Caki2 (cell line): ENCODE results near the gene NMU. TPM values are rescaled to one million over a fixed set of nuclear protein-coding genes. Genes with fewer than 3 reads are reported as not detected.

ENCODE experiments used
- total RNA-seq: library from RNA; depleted of rRNA; stranded (reverse); fragments of >200 nt; shearing (Covaris generic); gene quantifications from 2 replicates; pipeline ENCODE4 v1.2.3, GENCODE V29; 2014; ENCODE audit warnings: low replicate concordance; rRNA removed

NMU gene
- total RNA-seq, 1 experiment from 2014 or later, result 5.0 TPM

Other genes with a start within 250 kb of the NMU start
- 146 and 169 TPM in 2 replicates for gene TMEM165, start 240.3 kb downstream of the NMU start, total RNA-seq
- 11.3 and 25.0 TPM in 2 replicates for gene CLOCK, start 89.4 kb downstream of the NMU start, total RNA-seq
- not detected in 2 replicates for gene PDCL2, start 44.1 kb downstream of the NMU start, total RNA-seq
- not detected in 2 replicates for gene EXOC1L, start 183.5 kb upstream of the NMU start, total RNA-seq
- 9.1 and 13.8 TPM in 2 replicates for gene EXOC1, start 217.3 kb upstream of the NMU start, total RNA-seq